ENCODE measurements around the gene RAMP3.

Gene RAMP3

DNA sequence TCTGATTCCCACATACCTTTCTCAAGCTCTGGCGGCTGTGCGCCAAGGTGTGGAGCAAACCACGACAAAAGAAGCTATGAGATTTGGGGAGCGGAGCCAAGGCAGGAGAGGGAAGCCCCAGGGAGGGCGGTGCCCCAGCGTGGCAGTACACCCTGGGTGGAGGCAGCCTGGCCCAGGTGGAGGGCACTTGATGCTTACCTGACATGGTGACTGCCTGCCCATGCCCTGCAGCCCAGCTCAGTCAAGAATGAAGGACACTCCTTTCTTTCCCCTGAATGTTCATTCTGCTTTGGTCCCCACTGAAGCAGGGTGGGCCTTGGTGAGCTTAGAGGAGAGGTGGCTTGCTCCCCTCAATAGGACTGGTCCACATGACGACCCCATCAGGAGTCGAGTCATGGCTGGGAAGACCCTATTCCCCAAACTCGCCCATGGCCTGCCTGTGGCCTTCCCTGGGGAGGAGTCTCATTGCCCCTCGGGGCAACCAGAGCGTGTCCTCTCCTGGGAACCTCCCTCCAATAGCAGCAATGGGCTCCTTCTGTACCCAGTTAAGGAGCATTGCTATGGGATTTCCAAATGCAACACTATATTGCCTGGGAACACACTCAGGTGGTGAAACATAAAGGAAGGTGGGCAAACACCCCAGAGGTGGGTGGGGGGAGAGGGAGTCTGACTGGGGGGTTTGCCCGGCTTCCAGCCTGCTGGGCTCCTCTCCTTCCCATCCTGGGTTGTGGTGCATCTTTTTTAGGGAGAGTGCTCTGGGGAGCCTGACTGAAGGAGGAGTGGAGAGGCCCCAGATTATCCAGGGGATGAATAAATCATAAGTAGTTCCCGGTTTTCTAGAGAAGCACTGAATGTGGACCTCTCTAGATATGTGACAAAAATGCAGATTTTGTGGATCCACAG lies 22.7 kb downstream of the RAMP3 start:
- no peak for DNase-seq (ENCODE audit: low read depth)

DNA sequence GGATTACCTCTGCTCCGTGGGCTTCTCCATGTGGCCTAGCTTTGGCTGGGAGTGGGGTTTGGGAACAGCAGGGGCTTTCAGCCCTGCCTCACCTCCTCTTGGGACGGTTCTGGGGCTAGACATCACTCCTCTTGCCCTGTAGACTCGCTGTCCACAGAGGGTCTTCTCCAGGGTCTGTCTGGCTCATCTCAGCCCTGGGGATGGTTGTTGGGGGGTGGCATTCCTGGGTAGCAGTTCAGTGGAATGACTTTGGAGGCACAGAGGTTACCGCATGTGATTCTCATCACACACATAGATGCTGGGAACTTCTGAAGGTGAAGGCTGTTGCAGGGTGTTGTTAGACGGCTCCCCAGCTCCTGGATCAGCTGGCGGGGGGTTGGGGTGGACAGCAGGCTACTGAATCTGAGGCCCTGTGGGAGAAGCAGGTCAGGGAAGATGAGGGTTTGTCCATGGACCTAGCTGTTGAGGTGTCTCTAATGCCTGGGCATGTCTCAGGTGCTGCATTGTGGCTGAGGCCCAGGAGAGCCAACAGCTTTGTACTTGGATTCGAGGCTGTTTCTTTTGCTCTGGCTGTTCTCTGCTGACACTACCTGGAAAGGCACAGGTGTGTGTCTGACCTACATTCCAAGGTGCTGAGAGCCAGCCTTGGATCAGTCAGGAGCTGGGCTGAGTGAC lies 23.8 kb downstream of the RAMP3 start:
- no peak for DNase-seq (ENCODE audit: low read depth)

DNA sequence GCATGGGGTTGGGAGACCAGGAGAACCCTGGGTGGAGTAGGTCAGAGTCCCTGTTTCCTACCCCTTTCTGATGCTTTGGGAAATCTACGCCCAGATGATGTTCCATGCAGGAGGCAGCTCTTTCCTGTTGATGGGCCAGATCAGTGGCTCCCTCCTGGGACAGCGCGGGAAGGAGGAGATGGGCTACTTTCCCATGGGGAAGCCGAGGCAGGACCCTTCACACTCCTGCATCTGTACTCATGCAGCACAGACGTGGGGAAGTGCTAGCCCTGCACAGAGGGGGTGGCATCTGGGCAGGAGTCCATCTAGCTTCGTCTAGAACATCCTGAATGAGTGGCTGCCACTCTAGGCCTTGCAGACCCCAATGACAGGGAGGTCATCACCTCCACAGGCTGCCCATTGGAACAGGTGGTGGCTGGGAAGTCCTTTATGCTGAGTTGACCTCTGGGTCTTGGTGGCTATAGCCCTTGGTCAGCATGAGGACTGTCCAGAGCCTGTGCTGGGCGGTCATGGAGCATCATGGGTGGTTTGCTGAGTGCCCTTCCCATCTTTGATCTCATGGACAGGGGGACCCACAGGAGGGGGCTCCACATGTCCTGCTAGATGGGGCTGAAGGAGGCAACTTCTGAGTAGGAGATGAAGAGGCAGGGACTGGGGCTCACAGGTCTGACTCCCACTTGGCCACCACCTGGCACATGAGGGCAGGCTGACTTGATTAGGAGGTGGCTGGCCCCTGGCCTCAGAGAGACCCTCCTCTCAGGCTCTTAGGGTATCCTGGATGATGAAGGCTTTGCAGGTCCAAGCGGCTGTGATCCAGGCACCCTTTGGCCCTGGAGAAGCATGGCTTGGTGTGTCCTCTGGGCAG lies 24.6 kb downstream of the RAMP3 start:
- DNase-seq (ENCODE audit: low read depth) = no peak

DNA sequence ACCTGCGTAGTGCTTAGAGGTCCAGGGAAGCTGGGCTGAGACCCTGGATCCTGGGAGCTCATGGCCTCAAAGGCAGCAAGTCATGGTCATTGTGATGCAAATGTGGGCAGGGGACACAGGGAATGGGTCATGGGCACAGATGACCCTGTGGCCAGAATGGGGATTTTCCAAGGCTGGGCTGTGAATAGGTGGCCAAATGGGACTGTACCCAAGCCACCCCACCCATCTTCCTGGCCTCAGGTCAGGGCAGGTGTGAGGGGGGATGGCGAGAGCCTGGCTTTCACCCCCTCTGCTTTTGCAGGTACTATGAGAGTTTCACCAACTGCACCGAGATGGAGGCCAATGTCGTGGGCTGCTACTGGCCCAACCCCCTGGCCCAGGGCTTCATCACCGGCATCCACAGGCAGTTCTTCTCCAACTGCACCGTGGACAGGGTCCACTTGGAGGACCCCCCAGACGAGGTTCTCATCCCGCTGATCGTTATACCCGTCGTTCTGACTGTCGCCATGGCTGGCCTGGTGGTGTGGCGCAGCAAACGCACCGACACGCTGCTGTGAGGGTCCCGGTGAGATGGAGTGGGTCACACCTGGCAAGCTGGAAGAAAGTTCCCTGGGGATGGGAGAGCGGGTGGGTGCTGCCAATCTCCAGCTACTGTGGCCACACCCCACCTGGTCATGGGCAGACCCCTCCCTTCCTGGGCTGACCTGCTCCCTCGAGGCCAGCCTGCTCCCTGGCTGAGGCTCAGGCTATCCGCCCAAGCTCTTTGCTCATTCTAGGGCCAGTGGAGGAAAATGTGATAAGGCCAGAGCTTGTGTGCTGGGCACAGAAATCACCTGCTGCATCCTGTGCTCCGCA lies 25.5 kb downstream of the RAMP3 start:
- no peak for DNase-seq (ENCODE audit: low read depth)

DNA sequence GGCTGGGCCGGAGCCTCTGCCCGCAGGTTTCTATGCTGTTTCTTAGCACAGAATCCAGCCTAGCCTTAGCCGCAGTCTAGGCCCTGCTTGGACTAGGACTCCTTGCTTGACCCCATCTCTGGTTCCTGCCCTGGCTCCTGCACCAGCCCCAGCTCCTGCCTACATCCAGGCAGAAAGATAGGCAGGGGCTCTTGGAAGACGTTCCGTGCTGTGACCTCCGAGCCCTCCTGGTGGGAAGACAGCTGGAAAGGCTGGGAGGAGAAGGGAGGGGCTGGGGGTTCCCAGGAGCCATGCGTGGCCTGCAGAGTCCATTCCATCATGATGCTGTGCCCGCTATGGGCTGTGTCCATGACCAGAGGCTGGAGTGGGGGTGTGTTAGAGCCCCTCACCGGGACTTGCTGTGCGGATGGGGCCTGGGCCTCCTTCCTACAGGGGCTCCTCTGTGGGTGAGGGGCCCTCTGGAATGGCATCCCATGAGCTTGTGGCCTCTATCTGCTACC lies 26.2 kb downstream of the RAMP3 start:
- no peak for DNase-seq (ENCODE audit: low read depth)

DNA sequence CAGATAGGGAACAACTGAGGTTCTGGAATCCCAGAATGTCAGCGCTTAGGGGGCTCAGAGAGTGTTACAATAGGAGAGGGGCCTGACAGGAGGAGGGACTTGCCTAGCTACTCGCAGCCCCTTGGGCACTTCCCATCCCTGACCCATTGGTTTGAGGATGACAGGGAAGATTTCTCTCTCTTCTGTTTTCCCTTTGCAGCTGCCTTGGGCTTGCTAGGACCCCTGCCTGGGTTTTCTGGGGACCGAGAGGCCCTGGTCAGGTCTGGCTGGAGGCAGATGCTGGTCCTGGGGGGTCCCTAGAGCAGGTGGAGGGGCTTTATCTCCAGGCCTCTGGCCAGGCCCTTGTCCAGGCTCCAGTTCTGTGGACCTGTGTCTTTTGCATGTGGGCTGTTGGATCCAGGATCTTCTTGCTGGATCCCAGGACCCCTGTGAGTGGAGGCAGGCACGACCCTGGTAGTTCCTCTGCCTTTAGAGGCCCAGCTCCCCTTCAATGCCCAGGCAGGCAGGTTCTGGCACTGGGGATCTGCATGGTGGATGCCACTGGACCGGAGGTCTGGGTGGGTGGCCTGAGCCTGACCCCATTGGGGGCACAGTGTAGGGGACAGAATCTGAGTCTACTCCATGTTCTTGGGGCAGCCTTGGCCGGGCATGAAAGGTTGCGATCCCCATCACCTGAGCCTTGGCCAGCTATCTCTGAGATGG lies 26.9 kb downstream of the RAMP3 start:
- no peak for DNase-seq (ENCODE audit: low read depth)

DNA sequence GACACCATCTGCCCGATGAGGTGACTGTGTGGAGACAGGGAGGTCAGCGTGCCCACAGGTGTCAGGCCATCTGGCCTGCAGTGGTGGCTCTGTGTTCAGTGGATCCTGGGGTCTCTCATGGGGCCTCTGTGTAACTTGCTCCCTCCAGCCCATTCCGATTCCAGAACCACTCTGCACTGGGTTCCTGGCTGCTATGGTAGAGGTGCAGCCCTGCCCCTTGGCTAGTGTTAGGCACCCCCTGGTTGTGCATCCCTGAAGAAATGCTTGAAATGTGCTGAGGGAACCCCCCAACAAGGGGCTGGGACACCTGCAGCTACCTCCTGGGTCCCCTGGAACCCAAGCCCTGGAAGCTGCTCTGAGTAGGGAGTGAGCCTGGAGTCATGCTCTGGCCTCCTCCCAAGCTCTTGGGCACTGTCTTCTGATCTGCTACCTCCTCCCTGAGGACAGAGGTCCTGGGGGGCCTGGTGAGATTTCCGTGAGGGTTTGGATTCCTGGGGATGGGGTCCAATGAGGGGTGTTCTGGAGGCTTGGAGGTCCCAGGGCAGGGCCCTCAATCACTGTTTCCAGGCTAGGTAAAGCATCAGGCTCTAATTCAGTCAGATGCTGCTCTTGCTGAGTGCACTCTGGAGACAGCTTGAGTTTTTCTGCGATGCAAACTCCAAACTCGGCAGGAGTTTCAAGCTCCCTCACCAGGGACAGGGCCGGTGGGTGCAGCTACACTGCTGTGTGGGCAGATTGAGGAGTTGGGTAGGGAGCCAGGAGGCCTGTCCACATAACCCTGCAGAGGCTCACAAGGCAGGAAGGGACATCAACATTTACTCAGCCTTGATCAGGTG lies 27.7 kb downstream of the RAMP3 start:
- no peak for DNase-seq (ENCODE audit: low read depth)

DNA sequence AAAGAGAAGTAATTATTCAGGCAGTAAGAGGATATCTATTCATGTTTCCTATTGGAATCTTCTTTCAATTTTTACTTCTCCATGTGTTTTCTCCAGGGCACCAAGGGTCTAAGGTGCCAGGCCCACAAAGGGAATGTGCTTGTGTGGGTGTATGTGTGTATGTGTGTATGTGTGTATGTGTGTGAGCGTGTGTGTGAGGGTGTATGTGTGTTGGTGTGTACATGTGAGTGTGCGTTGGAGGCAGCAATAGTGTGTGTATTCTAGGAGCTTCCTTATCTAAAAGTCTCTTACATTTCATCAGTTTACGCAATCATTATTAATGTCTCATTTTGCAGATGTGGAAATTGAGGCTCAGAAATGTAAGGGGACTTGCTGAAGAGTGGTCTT lies 28.3 kb downstream of the RAMP3 start:
- DNase-seq (ENCODE audit: low read depth) = no peak

DNA sequence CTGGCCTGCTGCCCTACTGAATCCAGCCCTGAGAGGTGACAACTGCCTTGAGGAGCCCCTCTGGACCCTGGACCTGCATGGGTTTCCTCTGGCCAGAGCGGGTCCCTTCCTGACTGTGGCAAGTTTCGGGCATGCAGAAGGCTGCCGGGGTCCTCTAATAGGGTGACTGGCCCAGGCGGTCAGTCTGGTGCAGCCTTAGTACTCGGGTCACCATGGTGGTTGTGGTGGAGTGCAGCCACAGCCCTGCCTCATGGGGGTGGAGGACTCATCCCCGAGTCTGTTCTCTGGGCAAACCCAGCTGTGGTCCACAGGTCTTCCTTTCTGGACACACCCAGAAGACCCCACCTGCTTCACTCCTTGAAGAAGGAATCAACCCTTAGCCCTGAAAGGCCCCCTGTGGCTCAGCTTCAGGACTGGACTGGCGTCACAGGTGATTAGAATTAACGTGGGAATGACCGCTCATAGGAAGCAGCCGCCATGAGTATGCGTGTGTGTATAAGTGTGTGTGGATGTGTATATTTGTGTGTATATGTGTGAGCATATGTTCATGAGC lies 28.7 kb downstream of the RAMP3 start:
- no peak for DNase-seq (ENCODE audit: low read depth)

DNA sequence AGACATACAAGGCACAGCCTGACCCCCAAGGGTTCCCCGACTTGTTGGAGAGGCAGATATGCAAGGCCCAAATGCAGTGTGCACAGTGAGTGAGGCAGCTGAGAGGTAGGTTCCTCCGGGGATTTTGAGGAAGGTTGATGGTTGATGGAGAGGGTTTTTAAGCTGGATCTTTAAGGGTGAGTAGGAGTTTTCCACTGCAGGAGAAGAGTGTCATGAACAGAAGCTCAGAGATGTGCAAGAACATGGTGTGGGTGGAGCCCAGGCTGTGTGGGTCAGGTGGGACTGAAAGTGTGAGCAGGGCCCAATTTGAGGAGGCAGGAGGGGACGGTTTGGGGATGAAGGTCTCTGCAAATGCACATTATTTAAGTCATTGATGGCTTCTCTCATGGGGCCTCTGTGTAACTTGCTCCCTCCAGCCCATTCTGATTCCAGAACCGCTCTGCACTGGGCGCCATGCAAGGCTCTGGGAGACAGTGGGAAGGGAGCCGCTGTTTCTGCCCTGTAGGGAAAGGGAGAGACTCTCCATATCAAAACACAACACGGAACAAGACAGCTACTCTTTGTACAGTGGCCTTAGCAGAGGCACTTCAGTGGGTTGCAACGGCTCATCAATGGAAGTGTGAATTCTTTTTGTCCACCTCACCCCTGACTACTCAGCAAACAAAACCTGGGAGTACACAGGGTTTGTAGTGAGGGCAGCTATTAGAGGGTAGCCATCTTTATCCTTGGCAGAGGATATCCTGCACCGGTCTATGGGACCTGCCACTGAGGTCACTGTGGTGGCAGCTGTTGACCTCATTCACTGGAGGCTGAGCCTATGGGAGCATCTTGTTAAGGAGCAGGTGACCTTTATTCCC lies 29.7 kb downstream of the RAMP3 start:
- no peak for DNase-seq (ENCODE audit: low read depth)

DNA sequence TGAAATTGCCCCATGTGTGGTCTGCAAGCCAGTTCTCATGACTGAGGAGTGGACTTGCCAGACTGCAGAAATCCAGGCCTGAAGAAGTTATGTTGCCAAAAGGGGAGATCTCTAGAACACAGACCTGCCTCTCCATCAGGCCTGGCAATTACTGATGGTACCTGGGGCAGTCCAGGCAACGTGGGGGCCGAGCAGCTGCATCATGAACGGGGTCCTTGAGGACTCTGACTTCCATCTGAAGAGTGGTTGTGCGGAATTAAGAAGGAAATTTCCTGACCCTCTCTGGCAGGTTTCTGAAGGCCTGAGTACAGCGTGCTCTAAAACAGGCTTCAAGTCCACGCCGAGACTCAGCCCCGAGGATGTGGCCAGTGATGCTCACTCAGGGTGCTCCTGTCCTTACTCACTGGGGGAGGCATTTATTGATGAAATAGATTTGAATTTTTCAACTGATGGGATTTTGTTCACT lies 30.4 kb downstream of the RAMP3 start:
- DNase-seq (ENCODE audit: low read depth) = no peak

DNA sequence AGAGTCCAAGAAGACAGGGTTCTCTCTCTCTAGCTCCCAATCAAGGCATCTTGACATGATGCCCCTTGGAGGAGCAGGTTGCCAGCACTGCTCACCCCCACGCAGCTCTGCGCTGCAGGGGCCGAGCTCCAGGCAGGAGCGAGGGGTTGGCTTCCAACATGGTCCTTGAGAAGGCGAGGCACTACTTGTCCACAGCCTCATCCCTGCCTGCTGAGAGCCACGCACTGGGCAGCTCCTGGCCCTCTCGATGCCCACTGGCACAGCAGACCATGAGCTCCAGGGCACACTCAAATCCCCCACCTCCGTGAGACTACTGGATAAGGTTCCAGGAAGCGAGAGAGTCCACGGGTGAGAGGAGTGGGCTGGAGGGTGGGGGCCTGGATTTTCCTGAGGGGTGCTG lies 31.1 kb downstream of the RAMP3 start:
- DNase-seq (ENCODE audit: low read depth) = no peak

DNA sequence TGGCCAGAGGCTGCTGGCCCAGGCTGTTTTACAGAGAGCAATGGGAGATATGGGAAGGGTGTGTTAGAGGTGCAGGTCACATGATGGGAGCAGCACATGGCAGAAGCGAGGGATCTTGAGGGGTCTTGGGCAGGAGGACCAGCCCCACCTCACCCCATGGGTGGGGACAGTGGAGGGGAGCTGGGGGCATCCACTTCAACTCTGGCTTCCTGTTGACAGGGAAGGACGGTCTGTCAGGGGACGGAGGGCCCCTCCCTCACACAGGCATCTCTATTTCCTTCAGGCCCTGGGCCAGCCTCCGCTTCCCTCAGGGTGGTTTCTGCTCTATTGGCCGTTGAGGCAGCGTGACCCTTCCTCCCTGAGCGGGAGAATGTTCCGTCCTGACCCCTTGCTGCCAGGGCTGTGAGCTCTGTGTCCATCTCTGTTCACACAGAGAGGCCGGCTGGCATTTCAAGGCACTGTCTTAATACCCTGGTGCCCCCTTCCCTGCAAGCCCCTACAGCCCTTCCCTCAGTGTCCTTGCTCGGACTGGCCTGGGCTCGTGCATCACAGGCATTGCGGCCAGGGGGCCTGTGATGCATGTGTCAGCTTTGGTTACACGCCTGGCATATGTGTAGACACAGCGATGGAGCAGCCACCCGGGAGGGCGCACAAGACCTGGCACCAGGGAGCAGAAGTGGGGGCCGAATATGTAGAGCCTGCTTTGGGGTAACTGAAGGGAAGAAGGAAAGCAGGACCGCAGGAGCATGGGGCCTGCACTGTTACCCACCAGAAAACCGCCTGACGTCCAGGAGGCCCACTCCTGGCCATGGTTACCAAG lies 31.8 kb downstream of the RAMP3 start:
- no peak for DNase-seq (ENCODE audit: low read depth)

DNA sequence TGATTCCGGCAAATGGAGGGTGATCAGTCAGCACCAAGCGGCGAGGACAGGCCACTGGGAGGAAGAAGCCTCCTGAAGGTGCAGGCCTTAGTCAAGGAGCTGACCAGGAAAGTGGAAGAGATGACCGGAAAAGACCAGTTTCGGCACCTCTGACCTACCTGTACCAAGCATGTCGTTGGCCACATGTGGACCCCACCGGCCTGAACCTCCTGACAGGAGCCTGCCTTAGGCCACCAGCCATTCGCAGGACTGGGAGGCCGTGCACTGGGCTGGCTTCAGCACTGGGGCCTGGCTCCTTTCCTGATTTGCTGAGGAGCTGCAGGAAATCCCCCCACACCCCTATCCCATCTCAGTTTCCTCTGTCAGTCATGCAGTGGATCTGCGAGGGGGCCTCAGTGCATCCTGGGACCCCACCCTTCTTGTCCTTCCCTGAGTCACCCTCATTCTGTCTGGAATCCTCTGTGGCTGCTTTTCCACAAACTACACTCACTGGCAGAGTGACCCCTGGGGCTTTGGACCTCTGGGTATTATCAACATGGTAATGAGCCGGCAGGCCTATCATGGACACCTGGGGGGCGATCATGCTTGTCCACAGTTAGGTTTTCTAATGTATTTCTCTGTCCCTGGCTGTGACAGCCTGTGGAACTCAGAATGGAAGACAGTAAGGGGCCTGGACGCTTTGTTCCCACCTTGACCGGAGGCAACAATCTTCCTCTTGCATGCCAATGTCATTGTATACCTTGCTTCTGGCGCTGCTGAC lies 33.0 kb downstream of the RAMP3 start:
- no peak for DNase-seq (ENCODE audit: low read depth)

DNA sequence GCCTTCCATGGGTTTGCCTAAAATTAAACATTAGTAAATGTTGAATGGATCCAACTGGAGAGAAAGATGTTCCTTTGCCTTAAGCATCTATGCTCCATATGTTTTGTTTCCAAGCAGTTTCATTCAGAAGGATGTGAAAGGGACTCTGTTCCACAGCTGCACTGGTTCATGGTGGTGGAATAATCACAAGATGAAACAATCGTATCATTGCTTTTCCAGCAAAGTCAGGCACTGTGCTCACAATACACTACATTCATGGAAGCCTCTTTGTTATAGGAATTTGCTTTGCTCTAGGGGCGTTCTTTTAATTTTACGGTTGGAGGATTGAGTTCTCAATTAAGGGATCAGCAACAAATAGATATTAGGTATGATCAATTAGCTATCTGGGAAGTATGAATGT lies 33.8 kb downstream of the RAMP3 start:
- no peak for DNase-seq (ENCODE audit: low read depth)

DNA sequence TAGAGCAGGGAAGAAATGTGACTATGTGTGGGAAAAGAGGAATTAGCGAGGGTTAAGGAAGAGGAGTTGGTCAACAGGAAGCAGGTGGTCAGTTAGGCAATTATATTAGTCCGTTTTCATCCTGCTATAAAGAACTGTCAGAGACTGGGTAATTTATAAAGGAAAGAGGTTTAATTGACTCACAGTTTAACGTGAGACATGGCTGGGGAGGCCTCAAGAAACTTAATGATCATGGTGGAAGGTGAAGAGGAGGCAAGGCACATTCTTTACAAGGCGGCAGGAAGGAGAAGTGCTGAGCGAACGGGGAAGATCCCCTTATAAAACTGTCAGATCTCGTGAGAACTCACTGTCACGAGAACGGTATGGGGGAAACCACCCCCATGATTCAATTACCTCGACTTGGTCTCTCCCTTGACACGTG lies 35.0 kb downstream of the RAMP3 start:
- DNase-seq (ENCODE audit: low read depth) = no peak

DNA sequence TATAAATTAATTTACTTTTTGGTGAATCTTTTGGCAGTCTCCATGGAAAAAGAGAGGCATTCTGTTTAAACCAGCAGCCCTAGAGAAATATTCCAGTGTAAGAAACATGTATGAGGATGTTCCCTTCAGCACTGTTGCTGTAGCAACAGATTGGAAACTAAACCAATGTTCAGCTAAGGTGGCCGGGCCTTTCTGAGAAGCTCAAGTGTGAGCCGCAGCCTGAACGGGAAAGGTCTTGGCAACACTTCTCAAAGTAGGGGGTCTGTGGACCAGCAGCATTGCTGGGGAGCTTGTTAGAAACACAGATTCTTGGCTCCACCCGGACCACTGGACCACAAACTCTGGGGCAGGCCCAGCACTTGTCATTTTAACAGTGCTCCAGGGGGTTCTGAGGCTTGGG lies 36.2 kb downstream of the RAMP3 start:
- DNase-seq (ENCODE audit: low read depth) = no peak

Data from fibroblast of gingiva (primary cell).